Activated T-cell treated with anti-CD3 and anti-CD28 coated beads for 24 hours (primary cell): ENCODE measurements around the gene DSG1.
"Not testable (repeated sequence)": the region's sequence is repeated elsewhere in the genome, so short reads cannot be mapped to it uniquely, and the experiment has no call there.

Experiments used
- DNase-seq: peaks from one replicate; pipeline ENCODE4 v3.0.0-alpha.2; 2020; ENCODE audit warnings: low read depth

The DSG1 gene

DNA sequence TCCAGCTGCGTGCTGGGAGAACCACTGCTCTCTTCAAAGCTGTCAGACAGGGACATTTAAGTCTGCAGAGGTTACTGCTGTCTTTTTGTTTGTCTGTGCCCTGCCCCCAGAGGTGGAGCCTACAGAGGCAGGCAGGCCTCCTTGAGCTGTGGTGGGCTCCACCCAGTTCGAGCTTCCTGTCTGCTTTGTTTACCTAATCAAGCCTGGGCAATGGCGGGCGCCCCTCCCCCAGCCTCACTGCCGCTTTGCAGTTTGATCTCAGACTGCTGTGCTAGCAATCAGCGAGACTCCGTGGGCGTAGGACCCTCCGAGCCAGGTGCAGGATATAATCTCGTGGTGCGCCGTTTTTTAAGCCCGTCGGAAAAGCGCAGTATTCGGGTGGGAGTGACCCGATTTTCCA is 35.4 kb downstream of the DSG1 start:
- not testable (repeated sequence) for DNase-seq

DNA sequence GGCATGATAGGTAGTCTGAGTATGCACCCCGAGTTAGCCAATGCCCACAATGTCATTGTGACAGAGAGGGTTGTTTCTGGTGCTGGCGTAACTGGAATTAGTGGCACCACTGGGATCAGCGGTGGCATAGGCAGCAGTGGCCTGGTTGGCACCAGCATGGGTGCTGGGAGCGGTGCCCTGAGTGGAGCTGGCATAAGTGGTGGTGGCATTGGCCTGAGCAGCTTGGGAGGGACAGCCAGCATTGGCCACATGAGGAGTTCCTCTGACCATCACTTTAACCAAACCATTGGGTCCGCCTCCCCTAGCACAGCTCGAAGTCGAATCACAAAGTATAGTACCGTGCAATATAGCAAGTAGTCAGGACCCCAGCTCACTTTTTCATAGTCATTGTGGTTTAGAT is 37.0 kb downstream of the DSG1 start:
- no peak for DNase-seq

DNA sequence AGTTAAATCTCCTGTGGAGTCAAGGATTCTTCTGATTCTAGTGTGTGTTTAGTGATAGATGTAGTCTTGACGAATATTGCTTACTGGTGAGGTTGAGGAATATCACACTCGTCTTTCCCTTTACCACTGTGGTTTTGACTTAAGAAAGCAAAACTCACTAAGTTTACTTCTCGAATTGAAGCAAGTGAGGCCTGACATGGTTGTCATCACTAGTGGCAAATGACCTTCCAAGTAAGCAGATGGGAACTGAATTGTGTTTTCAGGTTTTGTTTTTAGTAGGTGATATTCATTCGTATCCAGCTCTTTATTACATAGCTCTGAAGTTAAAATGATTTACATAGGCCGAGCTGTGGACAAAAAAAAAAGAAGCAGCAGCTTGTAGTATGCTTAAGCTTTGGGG is 38.1 kb downstream of the DSG1 start:
- no peak for DNase-seq

DNA sequence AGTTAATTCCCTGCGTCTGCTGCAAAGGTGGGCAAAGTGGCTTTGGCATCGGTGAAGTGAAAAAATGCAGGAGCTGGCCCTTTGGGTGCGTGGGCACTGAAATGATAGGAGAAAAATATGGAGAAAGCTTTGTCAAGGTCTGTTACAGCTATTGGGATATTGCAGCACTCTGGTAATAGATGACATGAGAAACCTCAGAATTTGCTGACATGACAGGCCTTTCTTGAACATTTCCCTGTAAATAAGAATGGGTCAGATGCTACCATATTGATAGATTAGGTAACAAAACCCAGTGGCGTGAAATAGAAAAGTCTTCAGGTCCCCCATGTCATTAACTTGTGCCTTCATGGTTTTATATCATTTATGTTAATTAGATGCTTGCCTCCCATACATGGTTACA is 46.2 kb downstream of the DSG1 start:
- DNase-seq: no peak

DNA sequence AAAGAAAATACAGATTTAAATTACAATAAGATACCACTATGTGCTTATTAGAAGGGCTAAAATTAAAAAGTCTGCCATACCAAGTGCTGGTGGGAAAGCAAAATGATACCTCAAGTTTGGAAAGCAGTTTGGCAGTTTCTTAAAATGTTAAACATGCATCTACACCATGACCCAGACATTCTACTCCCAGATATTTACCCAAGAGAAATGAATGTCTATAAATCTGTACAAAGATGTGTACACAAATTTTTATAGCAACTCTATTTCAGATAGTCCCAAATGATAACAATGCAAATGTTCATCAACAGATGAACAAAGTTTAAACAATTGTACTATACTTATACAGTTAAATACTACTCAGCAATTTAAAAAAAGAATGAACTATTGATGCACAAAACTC is 51.5 kb downstream of the DSG1 start:
- no peak for DNase-seq

DNA sequence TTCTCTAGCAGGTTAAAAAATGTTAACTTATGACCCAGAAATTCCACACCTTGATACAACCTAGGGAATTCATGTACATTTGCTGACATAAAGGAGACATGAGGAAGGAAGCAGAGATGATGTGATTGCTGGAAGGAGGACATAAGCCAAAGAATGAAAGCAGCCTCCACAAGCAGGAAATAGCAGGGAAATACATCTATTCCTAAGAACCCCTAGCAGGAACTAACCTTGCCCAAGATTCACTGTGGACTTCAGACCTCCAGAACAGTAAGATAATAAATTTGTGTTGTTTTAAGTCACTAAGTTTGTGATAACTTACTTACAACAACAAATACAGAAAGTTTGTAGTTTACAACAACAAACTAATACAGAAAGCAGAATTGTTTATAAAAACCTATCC is 54.0 kb downstream of the DSG1 start:
- DNase-seq: no peak

DNA sequence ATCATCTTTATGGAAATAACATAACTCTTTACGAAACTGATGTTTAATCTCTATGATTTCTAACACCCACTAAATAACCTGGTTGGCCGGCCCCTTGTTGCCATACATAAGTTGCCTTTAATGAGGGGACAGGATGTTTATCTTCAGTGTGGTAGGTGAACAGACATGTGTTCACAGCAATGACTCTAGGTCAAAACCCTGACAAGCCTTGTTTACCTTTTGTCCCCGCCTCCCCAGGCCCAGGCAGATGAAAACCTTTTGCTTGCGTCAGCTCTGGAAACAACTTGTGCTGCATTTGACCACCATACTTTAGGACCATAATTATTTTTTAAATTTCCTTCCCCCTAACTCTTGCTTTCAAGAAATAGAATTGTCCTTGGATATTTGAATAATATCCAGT is 55.7 kb downstream of the DSG1 start:
- no peak for DNase-seq

DNA sequence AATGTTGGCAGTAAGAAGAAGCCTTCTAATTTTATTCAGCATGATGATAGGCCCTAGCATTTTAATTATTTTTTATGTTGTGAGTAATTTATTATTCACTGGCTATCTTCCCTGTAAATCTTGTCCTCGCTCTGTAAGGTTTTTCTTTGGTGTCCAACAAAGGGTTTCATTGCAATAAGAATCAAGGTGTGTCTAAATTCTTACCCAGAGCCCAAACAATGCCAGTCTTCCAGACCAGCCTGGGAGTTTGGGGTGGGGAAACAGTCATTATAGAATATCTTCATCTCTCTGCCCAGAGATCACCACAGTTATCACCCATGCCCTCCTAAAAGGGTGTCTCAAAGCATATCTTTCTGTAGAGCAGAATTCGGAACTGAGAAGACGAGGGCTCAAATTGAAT is 58.5 kb downstream of the DSG1 start, which contains the start of gene DSG4:
Gene DSG4 (plus strand): TSS at position 301 of the 400 bp plus-strand sequence. CDS start 135 bp downstream, outside the sequence.
- no peak for DNase-seq

DNA sequence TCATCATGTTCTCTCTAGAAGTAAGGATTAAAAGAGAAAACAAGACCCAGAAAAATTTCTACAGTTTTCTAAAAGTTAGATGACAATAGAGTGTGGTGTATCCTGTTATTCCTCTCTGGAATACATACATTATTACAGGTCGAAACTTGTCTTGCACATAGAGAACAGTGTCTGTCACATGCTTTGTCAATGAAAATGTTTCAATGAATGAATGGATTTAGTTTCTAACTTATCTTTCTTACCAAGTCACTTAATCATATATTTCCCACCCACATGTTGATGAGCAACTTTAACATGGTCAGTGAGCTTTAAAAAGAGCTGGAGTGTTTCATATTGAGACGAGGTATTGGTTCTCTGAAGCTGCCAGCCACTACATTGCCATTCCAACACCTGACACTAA is 63.0 kb downstream of the DSG1 start:
- no peak for DNase-seq

DNA sequence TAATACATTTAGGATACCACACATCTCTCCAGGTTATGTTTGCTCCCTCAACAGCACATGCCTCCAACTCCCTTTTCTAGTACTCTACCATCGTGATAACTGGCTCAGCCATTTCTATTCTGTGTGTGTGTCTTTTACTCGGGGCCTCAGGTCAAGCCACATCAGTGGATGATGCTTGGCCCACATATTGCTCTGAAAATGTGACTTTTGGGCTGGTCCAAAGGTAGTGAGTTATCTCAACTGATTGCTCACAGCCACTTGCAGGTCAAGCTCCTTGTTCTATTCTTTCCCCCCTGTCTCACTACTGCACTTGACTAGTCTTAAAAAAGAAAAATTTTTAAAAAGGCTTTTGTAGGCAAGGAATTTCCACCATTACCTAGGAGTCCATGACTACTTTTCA is 64.1 kb downstream of the DSG1 start:
- DNase-seq: no peak

DNA sequence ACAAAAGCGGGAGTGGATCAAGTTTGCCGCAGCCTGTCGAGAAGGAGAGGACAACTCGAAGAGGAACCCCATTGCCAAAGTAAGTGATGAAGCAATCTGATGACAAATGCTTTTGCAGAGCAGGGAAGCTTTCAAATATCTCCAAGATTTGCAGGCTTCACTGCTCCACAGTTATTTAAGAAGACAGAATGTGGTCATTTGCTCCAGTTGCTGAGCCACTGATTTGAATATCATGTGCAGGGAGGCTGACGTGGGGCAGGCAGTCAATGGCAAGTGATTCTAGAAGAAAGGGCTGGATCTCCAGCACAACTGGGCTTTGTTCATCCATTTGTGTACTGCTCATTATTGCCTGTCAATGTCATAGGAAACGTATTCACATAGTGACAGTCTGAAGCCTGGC is 68.8 kb downstream of the DSG1 start:
- no peak for DNase-seq

DNA sequence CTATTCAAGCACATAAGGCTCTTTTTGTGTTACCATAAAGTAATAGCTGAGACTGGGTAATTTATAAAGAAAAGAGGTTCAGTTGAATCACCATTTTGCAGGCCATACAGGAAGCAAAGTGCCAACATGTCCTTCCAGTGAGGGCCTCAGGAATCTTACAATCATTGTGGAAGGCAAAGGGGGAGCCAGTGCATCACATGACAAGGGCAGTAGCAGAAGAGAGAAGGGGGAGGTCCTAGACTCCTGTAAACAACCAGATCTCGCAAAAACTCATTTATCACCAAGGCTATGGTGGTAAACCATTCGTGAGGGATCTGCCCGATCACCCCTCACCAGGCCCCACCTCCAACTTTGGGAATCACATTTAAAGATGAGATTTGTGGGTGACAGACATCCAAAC is 75.3 kb downstream of the DSG1 start:
- no peak for DNase-seq

DNA sequence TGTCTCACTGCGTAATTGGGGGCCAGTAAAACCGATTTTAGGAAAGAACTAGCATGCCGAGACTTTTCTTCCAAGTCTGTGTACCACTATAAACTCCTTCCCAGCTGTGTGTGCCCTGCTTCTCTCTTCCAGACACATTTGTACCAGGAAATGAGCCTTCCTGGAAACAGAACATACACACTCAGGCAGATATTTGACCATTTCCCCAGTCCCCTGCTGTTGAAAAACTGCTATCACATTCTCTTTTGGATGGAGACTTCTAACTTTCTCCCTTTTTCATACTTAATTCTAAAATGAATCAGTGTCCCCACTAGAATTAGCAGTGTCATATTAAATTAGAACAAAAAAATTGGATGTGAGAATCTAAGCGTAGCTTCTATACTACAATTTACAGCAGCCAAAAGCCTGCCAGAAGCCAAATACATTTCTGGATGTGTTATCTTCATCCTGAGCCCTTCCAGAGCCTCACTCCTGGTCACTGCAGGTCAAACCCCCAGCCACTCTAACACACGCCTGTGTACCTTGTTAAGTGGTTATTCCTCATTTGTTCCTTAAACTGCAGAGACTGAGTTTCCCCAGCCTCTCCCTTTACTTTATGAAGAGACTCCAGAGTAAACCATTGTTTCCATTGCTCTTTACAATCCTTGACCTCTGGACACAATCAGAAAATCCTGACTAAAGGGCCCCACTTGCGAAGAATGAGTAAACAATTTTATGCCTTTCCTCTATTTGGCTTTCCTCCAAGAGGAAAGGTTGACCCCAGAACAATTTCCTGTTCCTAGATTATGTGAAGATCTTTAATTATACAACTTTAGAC is 79.0 kb downstream of the DSG1 start:
- no peak for DNase-seq

DNA sequence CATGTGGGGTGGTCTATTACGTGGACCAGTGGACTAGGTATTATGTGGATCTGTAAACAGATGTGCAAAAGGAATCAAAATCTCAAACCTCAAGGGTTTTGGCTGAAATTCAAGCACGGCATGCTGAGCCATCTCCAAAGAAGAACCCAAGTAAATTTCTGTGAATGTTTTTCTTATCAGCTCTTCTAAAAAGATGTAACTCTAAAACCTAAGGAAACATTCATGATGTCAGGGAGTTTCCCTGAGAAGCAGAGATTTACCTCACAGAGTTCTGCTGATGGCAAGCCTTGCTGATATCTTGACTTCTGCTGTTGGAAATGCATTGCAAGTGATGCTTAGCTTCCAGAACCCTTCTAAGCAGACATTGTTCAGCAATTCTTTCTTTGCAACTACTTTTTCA is 80.2 kb downstream of the DSG1 start:
- no peak for DNase-seq

DNA sequence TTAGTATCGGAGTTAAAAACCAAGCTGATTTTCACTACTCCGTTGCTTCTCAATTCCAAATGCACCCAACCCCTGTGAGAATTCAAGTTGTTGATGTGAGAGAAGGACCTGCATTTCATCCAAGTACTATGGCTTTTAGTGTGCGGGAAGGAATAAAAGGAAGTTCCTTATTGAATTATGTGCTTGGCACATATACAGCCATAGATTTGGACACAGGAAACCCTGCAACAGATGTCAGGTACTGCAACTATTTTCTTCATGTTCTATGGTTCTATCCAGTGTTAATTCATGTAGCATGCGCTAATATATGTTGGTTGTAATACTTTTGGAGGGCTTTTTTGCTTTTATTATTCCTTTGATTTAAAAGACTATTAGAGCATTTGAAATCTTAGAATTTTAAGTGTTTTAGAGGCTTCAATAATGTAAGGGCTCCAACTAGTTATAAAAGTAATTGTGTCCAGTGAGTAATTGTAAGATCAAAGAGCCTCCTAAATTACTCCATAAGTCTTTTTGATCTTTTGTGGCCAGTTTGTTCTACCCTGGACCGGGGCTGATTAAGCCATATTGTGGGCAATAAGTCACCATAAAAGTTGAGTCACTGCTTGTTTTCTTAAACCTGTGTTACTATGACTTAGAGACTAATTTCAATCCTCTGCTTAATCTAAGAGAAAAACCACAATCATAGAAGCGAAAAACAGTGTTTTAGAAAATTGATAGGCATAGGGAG is 81.5 kb downstream of the DSG1 start:
- no peak for DNase-seq

DNA sequence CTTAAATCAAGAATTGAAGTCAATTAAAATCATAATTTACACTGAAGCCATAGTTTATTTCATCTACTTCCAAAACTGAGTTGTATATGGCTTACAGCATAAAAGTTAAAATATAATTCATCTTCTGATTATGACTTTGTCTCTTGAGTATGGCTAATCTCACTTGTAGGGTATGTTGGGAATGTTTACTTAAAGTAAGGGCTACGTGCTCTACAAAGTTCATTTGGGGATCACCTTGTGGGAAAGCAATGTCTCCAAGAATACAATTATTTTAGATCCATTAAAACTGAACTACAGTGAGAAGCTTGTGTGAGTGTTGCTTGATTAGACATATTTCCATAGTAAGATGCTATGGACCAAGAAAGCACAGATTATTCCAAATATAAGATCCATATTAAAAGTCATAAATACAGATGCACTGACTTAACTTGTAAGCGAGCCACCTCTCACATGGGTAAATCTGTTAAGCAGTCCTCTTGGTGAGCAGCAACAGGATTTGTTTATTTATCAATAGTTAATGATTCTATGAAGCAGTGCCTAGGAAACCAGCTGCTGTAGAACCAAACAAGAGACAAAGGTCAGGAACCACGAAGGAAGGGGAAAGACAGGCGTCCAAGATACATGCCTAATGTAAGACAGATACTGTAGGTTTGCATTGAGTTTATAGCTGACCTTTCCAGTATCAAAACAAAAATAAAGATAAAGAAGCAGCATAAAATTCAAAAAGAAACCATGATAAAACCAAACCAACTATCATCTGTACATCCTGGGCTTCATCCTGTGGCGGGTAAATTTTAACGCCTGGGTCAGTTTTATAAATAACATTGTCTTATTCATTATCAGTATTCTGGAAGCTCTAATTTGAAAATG is 83.4 kb downstream of the DSG1 start:
- no peak for DNase-seq

DNA sequence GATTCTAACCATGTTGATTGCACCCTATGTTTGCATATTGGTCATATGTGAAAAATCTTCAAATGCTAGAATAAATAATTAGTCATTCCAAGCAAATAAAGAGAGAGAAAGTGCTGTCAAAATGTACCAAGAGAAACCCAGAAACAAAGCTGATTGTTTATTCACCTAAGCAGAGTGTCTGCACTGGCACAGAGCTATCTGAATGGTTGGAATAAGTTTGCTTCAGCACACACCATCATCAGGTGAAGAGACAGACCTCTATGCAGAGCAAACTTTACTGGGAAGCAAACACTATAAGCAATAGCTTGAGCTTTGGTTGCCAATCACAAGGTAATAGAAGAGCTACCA is 84.0 kb downstream of the DSG1 start:
- no peak for DNase-seq

DNA sequence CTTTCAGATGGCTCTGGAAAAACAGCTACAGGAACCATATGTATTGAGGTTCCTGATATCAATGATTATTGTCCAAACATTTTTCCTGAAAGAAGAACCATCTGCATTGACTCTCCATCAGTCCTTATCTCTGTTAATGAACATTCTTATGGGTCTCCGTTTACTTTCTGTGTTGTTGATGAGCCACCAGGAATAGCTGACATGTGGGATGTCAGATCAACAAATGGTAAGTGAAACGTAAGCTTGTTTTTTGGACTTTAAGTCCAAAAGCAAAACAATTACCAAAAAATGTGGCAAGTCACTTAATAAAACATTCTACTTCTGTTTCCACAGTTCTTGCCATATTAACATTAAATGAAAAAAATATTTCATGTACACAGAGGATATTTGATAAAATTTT is 85.4 kb downstream of the DSG1 start:
- no peak for DNase-seq
